Measurements from ENCODE around the gene RYR2. TPM values are rescaled to one million over a fixed set of nuclear protein-coding genes. Genes with fewer than 3 reads are reported as not detected.

RYR2 gene
- total and polyA plus RNA-seq, 9 of the 15 experiments (the other 6 are each of a cell fraction or from before 2014, with no cell fraction given): 0.03 to 0.42 (median 0.14) TPM

DNA sequence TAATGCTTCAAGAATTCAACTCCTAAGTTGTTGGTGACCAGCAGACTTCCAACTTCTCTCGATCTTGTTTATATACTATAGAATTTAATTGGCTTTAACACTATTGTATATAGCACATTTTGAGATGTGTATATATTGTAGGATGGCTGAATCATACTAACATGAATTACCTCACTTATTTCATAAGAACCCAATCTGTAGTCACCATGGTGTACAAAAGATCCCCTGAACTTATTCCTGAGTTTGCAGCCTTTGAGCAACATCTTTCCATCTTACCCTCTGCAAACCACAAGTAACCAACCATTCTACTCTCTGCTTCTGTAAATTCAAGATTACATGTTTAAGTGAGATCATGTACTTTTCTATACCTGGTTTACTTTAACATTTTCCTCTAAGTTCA is 836.4 kb downstream of the RYR2 start:
- Histone ChIP-seq H3K9me1 (ENCODE audit: control insufficient read depth, insufficient read depth, low read length) (no peaks in the 10 kb centered on the region), H2AFZ (ENCODE audit: low read depth, low read length) (no peak overlapping the region), H3K4me1 (replicated peaks in 1 of 2; ENCODE audit: control insufficient read depth in 2 of 2, insufficient read depth in 2 of 2, low read length in 2 of 2) (no peaks in the 10 kb centered on the region), H4K20me1 (replicated peaks; ENCODE audit: control insufficient read depth, insufficient read depth, low read length) (no peaks in the 10 kb centered on the region), H3K9me3 (replicated peaks; ENCODE audit: control insufficient read depth, insufficient read depth, low read depth, low read length) (no peaks in the 10 kb centered on the region), H3K27ac (ENCODE audit: extremely low read depth, low read depth, low read length) (no peak overlapping the region), H3K9ac (ENCODE audit: insufficient read depth in 1 of 2, low read depth in 2 of 2, low read length in 2 of 2) (no peak overlapping the region), H3K79me2 (ENCODE audit: control insufficient read depth, insufficient read depth, low read length) (no peaks in the 10 kb centered on the region), H3K27me3 (ENCODE audit: control insufficient read depth in 2 of 2, insufficient read depth in 2 of 2, low read length in 2 of 2) (no peaks in the 10 kb centered on the region), H3K4me3 (no peak overlapping the region), H3K36me3 (ENCODE audit: control insufficient read depth, insufficient read depth, low read length) (no peaks in the 10 kb centered on the region), H3K4me2 (ENCODE audit: insufficient read depth, low read length) (no peak overlapping the region)
- FAIRE-seq (no peak), DNase-seq (ENCODE audit: extremely low read depth in 1 of 4, low spot score in 3 of 4) (no peak), ATAC-seq (no peak)
- no TSS peak for BruUV-seq (replicated peaks)
- in situ Hi-C loops (cut with MboI): no loop called here
- intact Hi-C loops (cut with micrococcal nuclease): no loop called here
- 0% methylated on average over 1 of the region's 1 CpG for WGBS (ENCODE audit: insufficient coverage, low coverage, missing lambda C conversion rate)
- TF ChIP-seq ADNP (tag; IDR thresholded peaks at IDR 0.05) (no peak), NR2F6 (CRISPR knock-in tag; IDR thresholded peaks at IDR 0.05) (no peak), DMBX1 (CRISPR knock-in tag; IDR thresholded peaks at IDR 0.05; ENCODE audit: borderline replicate concordance) (no peak), TBP (optimal IDR thresholded peaks at IDR 0.05; ENCODE audit: low read depth, low read length) (no peak), NFE2 (IDR thresholded peaks at IDR 0.05; ENCODE audit: low read depth) (no peak), ZNF764 (CRISPR knock-in tag; IDR thresholded peaks at IDR 0.05; ENCODE audit: low read depth) (no peak), ZNF232 (CRISPR knock-in tag; IDR thresholded peaks at IDR 0.05) (no peak), ZKSCAN8 (CRISPR knock-in tag; IDR thresholded peaks at IDR 0.05) (no peak), TGIF2 (CRISPR knock-in tag; IDR thresholded peaks at IDR 0.05) (no peak)
- TF ChIP-seq, protein P1, sequence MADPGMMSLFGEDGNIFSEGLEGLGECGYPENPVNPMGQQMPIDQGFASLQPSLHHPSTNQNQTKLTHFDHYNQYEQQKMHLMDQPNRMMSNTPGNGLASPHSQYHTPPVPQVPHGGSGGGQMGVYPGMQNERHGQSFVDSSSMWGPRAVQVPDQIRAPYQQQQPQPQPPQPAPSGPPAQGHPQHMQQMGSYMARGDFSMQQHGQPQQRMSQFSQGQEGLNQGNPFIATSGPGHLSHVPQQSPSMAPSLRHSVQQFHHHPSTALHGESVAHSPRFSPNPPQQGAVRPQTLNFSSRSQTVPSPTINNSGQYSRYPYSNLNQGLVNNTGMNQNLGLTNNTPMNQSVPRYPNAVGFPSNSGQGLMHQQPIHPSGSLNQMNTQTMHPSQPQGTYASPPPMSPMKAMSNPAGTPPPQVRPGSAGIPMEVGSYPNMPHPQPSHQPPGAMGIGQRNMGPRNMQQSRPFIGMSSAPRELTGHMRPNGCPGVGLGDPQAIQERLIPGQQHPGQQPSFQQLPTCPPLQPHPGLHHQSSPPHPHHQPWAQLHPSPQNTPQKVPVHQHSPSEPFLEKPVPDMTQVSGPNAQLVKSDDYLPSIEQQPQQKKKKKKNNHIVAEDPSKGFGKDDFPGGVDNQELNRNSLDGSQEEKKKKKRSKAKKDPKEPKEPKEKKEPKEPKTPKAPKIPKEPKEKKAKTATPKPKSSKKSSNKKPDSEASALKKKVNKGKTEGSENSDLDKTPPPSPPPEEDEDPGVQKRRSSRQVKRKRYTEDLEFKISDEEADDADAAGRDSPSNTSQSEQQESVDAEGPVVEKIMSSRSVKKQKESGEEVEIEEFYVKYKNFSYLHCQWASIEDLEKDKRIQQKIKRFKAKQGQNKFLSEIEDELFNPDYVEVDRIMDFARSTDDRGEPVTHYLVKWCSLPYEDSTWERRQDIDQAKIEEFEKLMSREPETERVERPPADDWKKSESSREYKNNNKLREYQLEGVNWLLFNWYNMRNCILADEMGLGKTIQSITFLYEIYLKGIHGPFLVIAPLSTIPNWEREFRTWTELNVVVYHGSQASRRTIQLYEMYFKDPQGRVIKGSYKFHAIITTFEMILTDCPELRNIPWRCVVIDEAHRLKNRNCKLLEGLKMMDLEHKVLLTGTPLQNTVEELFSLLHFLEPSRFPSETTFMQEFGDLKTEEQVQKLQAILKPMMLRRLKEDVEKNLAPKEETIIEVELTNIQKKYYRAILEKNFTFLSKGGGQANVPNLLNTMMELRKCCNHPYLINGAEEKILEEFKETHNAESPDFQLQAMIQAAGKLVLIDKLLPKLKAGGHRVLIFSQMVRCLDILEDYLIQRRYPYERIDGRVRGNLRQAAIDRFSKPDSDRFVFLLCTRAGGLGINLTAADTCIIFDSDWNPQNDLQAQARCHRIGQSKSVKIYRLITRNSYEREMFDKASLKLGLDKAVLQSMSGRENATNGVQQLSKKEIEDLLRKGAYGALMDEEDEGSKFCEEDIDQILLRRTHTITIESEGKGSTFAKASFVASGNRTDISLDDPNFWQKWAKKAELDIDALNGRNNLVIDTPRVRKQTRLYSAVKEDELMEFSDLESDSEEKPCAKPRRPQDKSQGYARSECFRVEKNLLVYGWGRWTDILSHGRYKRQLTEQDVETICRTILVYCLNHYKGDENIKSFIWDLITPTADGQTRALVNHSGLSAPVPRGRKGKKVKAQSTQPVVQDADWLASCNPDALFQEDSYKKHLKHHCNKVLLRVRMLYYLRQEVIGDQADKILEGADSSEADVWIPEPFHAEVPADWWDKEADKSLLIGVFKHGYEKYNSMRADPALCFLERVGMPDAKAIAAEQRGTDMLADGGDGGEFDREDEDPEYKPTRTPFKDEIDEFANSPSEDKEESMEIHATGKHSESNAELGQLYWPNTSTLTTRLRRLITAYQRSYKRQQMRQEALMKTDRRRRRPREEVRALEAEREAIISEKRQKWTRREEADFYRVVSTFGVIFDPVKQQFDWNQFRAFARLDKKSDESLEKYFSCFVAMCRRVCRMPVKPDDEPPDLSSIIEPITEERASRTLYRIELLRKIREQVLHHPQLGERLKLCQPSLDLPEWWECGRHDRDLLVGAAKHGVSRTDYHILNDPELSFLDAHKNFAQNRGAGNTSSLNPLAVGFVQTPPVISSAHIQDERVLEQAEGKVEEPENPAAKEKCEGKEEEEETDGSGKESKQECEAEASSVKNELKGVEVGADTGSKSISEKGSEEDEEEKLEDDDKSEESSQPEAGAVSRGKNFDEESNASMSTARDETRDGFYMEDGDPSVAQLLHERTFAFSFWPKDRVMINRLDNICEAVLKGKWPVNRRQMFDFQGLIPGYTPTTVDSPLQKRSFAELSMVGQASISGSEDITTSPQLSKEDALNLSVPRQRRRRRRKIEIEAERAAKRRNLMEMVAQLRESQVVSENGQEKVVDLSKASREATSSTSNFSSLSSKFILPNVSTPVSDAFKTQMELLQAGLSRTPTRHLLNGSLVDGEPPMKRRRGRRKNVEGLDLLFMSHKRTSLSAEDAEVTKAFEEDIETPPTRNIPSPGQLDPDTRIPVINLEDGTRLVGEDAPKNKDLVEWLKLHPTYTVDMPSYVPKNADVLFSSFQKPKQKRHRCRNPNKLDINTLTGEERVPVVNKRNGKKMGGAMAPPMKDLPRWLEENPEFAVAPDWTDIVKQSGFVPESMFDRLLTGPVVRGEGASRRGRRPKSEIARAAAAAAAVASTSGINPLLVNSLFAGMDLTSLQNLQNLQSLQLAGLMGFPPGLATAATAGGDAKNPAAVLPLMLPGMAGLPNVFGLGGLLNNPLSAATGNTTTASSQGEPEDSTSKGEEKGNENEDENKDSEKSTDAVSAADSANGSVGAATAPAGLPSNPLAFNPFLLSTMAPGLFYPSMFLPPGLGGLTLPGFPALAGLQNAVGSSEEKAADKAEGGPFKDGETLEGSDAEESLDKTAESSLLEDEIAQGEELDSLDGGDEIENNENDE (IDR thresholded peaks at IDR 0.05; ENCODE audit: low read depth, low read length): no peak
- ChIA-PET CTCF (ENCODE audit: low intra/inter-chr PET ratio) (no interaction called here), POLR2A (no interaction called here)
